Measurements from ENCODE around the gene CAST.

DNA sequence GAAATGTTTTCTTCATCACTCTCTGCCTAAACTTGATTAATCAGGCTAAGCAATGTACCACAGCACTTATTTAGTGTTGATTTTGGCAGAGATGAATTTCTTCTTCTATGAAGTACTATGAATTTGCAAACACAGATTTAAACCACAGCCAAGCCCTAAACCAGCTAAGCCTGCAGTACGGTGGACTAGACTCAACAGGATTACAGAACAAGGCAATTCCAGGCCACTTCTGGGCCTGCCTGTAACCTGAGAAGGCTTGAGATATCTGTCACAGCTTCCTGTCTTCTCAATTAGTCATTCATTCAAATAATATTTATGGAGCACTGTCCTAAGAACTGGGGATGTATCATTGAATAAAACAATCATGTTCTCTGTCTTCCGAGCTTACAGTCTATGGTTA is 32.4 kb upstream of the CAST start:
- TF ChIP-seq, protein P1, sequence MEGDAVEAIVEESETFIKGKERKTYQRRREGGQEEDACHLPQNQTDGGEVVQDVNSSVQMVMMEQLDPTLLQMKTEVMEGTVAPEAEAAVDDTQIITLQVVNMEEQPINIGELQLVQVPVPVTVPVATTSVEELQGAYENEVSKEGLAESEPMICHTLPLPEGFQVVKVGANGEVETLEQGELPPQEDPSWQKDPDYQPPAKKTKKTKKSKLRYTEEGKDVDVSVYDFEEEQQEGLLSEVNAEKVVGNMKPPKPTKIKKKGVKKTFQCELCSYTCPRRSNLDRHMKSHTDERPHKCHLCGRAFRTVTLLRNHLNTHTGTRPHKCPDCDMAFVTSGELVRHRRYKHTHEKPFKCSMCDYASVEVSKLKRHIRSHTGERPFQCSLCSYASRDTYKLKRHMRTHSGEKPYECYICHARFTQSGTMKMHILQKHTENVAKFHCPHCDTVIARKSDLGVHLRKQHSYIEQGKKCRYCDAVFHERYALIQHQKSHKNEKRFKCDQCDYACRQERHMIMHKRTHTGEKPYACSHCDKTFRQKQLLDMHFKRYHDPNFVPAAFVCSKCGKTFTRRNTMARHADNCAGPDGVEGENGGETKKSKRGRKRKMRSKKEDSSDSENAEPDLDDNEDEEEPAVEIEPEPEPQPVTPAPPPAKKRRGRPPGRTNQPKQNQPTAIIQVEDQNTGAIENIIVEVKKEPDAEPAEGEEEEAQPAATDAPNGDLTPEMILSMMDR (IDR thresholded peaks at IDR 0.05; ENCODE audit: extremely low read depth in 1 of 2, insufficient read depth in 1 of 2, low read depth in 1 of 2, low read length in 2 of 2), result no peak
- TF ChIP-seq EZH2 (IDR thresholded peaks at IDR 0.05; ENCODE audit: borderline replicate concordance, low read depth, low read length, severe bottlenecking), result no peak

Measured in endothelial cell of umbilical vein (primary cell).